CD14-positive monocyte (primary cell): ENCODE results near the gene VSX1. TPM values are rescaled to one million over a fixed set of nuclear protein-coding genes. Genes with fewer than 3 reads are reported as not detected.

ENCODE experiments used
- DNase-seq, 3 donors: peaks; one replicate each; pipeline ENCODE4 v3.0.0-alpha.2; 2011 to 2022
- H2AFZ ChIP-seq: 2 replicates; pipeline ENCODE4 v1.6.0; 2012; ENCODE audit warnings: mild to moderate bottlenecking, low read depth, low read length, inconsistent platforms; ENCODE audit not compliant: insufficient read depth, poor library complexity, severe bottlenecking
- H3K27ac ChIP-seq, 2 donors: 1 replicate in 1 of 2; 2 replicates in 1 of 2; pipeline ENCODE4 v1.5.1; 2012 to 2013; ENCODE audit warnings: low read length in 2 of 2, control low read depth in 1 of 2, inconsistent platforms in 1 of 2, low read depth in 1 of 2, mild to moderate bottlenecking in 1 of 2
- H3K27me3 ChIP-seq, 2 donors: one replicate each; pipeline versions ENCODE4 v1.6.0 to v1.6.1; 2011 to 2013; ENCODE audit warnings: low read length in 2 of 2; ENCODE audit not compliant: control insufficient read depth in 2 of 2, insufficient read depth in 2 of 2
- H3K36me3 ChIP-seq, 2 donors: replicated peaks in 1 of 2; 1 replicate in 1 of 2; 2 replicates in 1 of 2; pipeline versions ENCODE4 v1.5.1 to v1.6.1; 2012 to 2013; ENCODE audit warnings: low read length in 2 of 2, control low read depth in 1 of 2, inconsistent platforms in 1 of 2, mild to moderate bottlenecking in 1 of 2; ENCODE audit not compliant: insufficient read depth in 2 of 2, control insufficient read depth in 1 of 2
- H3K4me1 ChIP-seq, 2 donors: 1 replicate in 1 of 2; 2 replicates in 1 of 2; pipeline versions ENCODE4 v1.5.1 to v1.6.1; 2012 to 2013; ENCODE audit warnings: low read length in 2 of 2, control low read depth in 1 of 2, inconsistent platforms in 1 of 2, mild to moderate bottlenecking in 1 of 2, moderate library complexity in 1 of 2; ENCODE audit not compliant: insufficient read depth in 2 of 2, control insufficient read depth in 1 of 2
- H3K4me2 ChIP-seq: replicated peaks from 2 replicates; pipeline ENCODE3; 2012; ENCODE audit warnings: low read length, moderate library complexity, mild to moderate bottlenecking; ENCODE audit not compliant: poor library complexity, severe bottlenecking; ENCODE audit errors: extremely low read depth
- H3K4me3 ChIP-seq, 3 experiments: fragments of 200-600 bp in 1 of 3; sonication (generic) in 1 of 3; replicated peaks in 1 of 3; 1 replicate in 2 of 3; 2 replicates in 1 of 3; pipeline ENCODE4 v1.5.1; 2011 to 2013; ENCODE audit warnings: low read length in 3 of 3, mild to moderate bottlenecking in 3 of 3, control low read depth in 2 of 3, low read depth in 2 of 3, inconsistent platforms in 1 of 3, moderate library complexity in 1 of 3
- H3K79me2 ChIP-seq: 2 replicates; pipeline ENCODE4 v1.6.0; 2012; ENCODE audit warnings: mild to moderate bottlenecking, control low read depth, inconsistent platforms, low read length, moderate library complexity; ENCODE audit not compliant: insufficient read depth
- H3K9ac ChIP-seq: 2 replicates; pipeline ENCODE4 v1.6.0; 2017; ENCODE audit warnings: low read length, mild to moderate bottlenecking; ENCODE audit not compliant: insufficient read depth, poor library complexity, severe bottlenecking
- H3K9me3 ChIP-seq, 2 donors: replicated peaks in 1 of 2; 1 replicate in 1 of 2; 2 replicates in 1 of 2; pipeline versions ENCODE4 v1.5.1 to v1.6.1; 2012 to 2013; ENCODE audit warnings: low read length in 2 of 2, control low read depth in 1 of 2; ENCODE audit not compliant: control insufficient read depth in 1 of 2, insufficient read depth in 1 of 2
- H4K20me1 ChIP-seq: 2 replicates; pipeline ENCODE4 v1.6.0; 2012; ENCODE audit warnings: mild to moderate bottlenecking, low read length, control low read depth, moderate library complexity; ENCODE audit not compliant: insufficient read depth
- H3K27ac Mint-ChIP-seq, 7 donors: one replicate each; pipeline ENCODE4 v1.8.0; 2020; ENCODE audit warnings: mild to moderate bottlenecking in 7 of 7, mixed read lengths in 7 of 7, moderate library complexity in 6 of 7, inconsistent platforms in 2 of 7
- H3K27me3 Mint-ChIP-seq, 3 donors: one replicate each; pipeline ENCODE4 v1.8.0; 2021 to 2022; ENCODE audit warnings: low read depth in 3 of 3, mild to moderate bottlenecking in 3 of 3, mixed read lengths in 3 of 3, moderate library complexity in 3 of 3, inconsistent platforms in 1 of 3
- H3K36me3 Mint-ChIP-seq, 2 donors: one replicate each; pipeline ENCODE4 v1.8.0; 2020; ENCODE audit warnings: mixed read lengths in 2 of 2, inconsistent platforms in 1 of 2, mild to moderate bottlenecking in 1 of 2
- H3K4me1 Mint-ChIP-seq: one replicate; pipeline ENCODE4 v1.8.0; 2020; ENCODE audit warnings: mild to moderate bottlenecking, mixed read lengths
- H3K4me3 Mint-ChIP-seq, 2 donors: one replicate each; pipeline ENCODE4 v1.8.0; 2020; ENCODE audit warnings: mild to moderate bottlenecking in 2 of 2, mixed read lengths in 2 of 2, moderate library complexity in 1 of 2
- H3K9me3 Mint-ChIP-seq, 7 donors: one replicate each; pipeline ENCODE4 v1.8.0; 2020 to 2022; ENCODE audit warnings: mixed read lengths in 7 of 7, mild to moderate bottlenecking in 6 of 7, moderate library complexity in 6 of 7, inconsistent platforms in 2 of 7
- WGBS: methylation state at CpG from one replicate; pipeline ENCODE4 v1.1.5; 2013; ENCODE audit warnings: missing lambda C conversion rate; ENCODE audit not compliant: insufficient coverage; 5-methylcytosine and 5-hydroxymethylcytosine counted together
- intact Hi-C, 2 donors: fragments of 100-400 bp; cut with micrococcal nuclease; formaldehyde crosslinking; loops; one replicate each; pipeline versions ENCODE4 v1.15.0 to v1.15.1; 2023
- polyA plus RNA-seq, 3 donors: library from polyadenylated mRNA; depleted of rRNA in 1 of 3; unstranded in 2 of 3; stranded (reverse) in 1 of 3; fragments of 300-500 nt in 2 of 3; fragments of >200 nt in 1 of 3; fragmentation: Illumina TruSeq in 2 of 3; gene quantifications; 1 replicate in 2 of 3; 2 replicates in 1 of 3; pipeline ENCODE4 v1.2.3, GENCODE V29; 2012 to 2021
- TF ChIP-seq, protein P1 (sequence below): fragments of 200-600 bp; IDR thresholded peaks from one replicate; pipeline ENCODE4 v1.8.0; 2022; ENCODE audit warnings: antibody characterized with exemption, mild to moderate bottlenecking

The VSX1 gene
- polyA plus RNA-seq, 3 donors: not detected

DNA sequence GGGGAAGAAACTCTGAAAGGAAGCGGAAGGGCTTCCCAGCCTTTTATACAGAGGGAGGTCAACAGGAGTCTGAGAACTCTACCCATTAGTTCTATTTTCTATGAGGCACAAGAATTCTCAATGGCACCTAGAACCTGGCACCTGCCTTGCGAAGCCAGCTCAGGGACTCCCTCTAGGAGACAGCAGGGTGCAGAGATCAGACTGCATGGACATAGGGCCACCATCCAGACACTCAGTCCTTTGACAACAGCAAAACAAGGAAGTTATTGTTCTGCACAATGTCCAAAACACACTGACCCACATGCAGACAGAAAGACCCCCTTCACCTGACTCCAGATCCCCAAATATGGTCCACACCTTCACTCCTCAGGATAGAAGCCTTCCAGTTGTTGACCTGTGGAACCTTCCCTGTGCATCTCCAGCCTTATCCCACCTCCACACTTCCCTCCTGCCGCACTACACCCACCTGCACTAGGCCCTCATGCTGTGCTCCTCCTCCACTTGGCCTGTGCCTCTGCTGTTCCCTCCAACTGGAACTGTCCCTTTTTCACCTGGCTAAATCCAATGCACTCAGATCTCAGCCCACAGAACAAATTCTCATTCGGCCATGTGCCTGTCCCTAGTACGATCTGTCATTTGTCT lies 51.8 kb downstream of the VSX1 start:
- no peaks in the 10 kb centered on the region for H3K9me3 ChIP-seq
- H3K4me1 Mint-ChIP-seq: peaks cover 6% of the 10 kb centered on the region
- H3K36me3 ChIP-seq: peaks cover 10 to 25% of the 10 kb centered on the region in 2 donors
- peaks cover 20 to 27% of the 10 kb centered on the region in 2 donors for H3K36me3 Mint-ChIP-seq
- H3K9ac ChIP-seq: no peak overlapping the region
- H3K27ac Mint-ChIP-seq: peak overlapping the region in 1 of 7 donors; percentile 81
- H3K9me3 Mint-ChIP-seq: no peaks in the 10 kb centered on the region
- no peak overlapping the region for H3K4me2 ChIP-seq
- no peaks in the 10 kb centered on the region for H3K79me2 ChIP-seq
- H3K27ac ChIP-seq: no peak overlapping the region
- H3K27me3 Mint-ChIP-seq: no peaks in the 10 kb centered on the region
- no peak overlapping the region for H2AFZ ChIP-seq
- H3K4me3 ChIP-seq: no peak overlapping the region
- no peaks in the 10 kb centered on the region for H3K27me3 ChIP-seq
- 100% methylated on average over 3 of the region's 5 CpGs for WGBS
- TF ChIP-seq, protein P1, sequence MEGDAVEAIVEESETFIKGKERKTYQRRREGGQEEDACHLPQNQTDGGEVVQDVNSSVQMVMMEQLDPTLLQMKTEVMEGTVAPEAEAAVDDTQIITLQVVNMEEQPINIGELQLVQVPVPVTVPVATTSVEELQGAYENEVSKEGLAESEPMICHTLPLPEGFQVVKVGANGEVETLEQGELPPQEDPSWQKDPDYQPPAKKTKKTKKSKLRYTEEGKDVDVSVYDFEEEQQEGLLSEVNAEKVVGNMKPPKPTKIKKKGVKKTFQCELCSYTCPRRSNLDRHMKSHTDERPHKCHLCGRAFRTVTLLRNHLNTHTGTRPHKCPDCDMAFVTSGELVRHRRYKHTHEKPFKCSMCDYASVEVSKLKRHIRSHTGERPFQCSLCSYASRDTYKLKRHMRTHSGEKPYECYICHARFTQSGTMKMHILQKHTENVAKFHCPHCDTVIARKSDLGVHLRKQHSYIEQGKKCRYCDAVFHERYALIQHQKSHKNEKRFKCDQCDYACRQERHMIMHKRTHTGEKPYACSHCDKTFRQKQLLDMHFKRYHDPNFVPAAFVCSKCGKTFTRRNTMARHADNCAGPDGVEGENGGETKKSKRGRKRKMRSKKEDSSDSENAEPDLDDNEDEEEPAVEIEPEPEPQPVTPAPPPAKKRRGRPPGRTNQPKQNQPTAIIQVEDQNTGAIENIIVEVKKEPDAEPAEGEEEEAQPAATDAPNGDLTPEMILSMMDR: no peak
- no peak for DNase-seq
- intact Hi-C loops: no loop called here
- H3K4me1 ChIP-seq: no peaks in the 10 kb centered on the region
- H4K20me1 ChIP-seq: peaks cover 12% of the 10 kb centered on the region
- H3K4me3 Mint-ChIP-seq: no peak overlapping the region

DNA sequence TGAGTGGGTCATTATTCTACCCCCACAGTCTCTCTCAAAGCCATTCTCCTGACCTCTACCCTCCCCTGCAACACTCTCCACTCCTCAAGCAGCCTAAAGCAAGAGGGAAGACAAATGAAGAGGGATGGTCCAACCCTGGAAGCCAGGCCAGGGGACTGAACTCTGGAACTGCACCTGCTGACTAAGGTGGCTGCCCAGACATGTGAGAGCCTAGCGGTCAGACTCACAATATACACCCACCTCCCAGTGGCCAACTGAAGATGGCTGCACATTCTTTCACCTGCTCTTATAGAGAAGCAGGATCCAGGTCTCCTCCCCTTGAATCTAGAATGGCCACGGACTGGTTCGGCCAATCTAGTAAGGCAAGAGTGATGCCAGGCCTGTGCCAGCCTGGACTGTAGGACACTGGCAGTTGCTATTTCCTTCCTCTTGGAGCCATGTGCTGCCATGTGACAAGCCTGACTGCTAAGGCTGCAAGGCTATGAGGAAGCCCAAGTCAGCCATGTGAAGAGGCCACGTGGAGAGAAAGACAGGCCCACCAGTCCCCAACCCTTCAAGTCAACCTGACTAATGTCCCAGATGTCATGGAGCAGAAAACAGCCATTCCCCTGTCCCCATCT lies 55.8 kb downstream of the VSX1 start:
- Histone ChIP-seq H3K4me2 (no peak overlapping the region), H2AFZ (no peak overlapping the region), H3K79me2 (no peaks in the 10 kb centered on the region), H3K4me3 (no peak overlapping the region), H3K27ac (no peak overlapping the region), H3K9me3 (no peaks in the 10 kb centered on the region), H3K36me3 (peaks cover 22 to 46% of the 10 kb centered on the region in 2 donors), H3K4me1 (no peaks in the 10 kb centered on the region), H3K9ac (no peak overlapping the region), H3K27me3 (no peaks in the 10 kb centered on the region), H4K20me1 (peaks cover 20% of the 10 kb centered on the region)
- Mint-ChIP-seq H3K4me3 (no peak overlapping the region), H3K27ac (peak overlapping the region in 1 of 7 donors; percentile 7), H3K4me1 (peaks cover 11% of the 10 kb centered on the region), H3K27me3 (no peaks in the 10 kb centered on the region), H3K36me3 (peaks cover 40 to 44% of the 10 kb centered on the region in 2 donors), H3K9me3 (no peaks in the 10 kb centered on the region)
- no peak for DNase-seq
- TF ChIP-seq, protein P1: no peak
- intact Hi-C loops: no loop called here
- WGBS: 59% methylated on average over 3 of the region's 4 CpGs

Other genes starting within 250 kb of the VSX1 start
- gene CST7, start 132.9 kb downstream of the VSX1 start, polyA plus RNA-seq: 1 to 10 TPM; 1.2 to 3.2 (median 1.8) TPM
- 10 to 100 TPM; 26.9 to 74.0 (median 73.2) TPM for gene APMAP, start 89.4 kb downstream of the VSX1 start, polyA plus RNA-seq
- 10 to 100 TPM; 26.6 to 32.0 (median 27.6) TPM for gene ACSS1, start 24.0 kb downstream of the VSX1 start, polyA plus RNA-seq
- 100 to 1,000 TPM in 1 of 3 donors, 10 to 100 TPM in 2; 36.2 to 120 (median 47.0) TPM for gene ENTPD6, start 113.6 kb upstream of the VSX1 start, polyA plus RNA-seq
- gene PYGB, start 165.9 kb upstream of the VSX1 start, polyA plus RNA-seq: 10 to 100 TPM; 26.6 to 33.2 (median 26.7) TPM